Right ventricle myocardium superior (tissue), 1 donor: ENCODE measurements around the gene CPS1. TPM values are rescaled to one million over a fixed set of nuclear protein-coding genes. Genes with fewer than 3 reads are reported as not detected.

Source experiments
- ATAC-seq: fragments of 200-7000 bp; cut with Tn5 transposase; one replicate; pipeline ENCODE4 v1.9.1; 2020; ENCODE audit warnings: mild to moderate bottlenecking; ENCODE audit not compliant: poor library complexity
- DNase-seq: peaks from one replicate; pipeline ENCODE4 v3.0.0-alpha.2; 2020
- intact Hi-C: fragments of 100-400 bp; cut with DNase I; formaldehyde crosslinking; loops from one replicate; pipeline ENCODE4 v1.11.2; 2022
- total RNA-seq: library from RNA; stranded (reverse); fragmentation: NEBNext Ultra II Directional; extraction: Animal tissue kit (Norgen Biotek cat#: 25700); gene quantifications from one replicate; pipeline ENCODE4 v1.2.1, GENCODE V29; 2021
- donor health status: DM: no; HTN: yes; CAD: no; lungs with severe emphysema.

Gene CPS1
- total RNA-seq, 1 donor from 2014 or later, result 3.0 TPM

DNA sequence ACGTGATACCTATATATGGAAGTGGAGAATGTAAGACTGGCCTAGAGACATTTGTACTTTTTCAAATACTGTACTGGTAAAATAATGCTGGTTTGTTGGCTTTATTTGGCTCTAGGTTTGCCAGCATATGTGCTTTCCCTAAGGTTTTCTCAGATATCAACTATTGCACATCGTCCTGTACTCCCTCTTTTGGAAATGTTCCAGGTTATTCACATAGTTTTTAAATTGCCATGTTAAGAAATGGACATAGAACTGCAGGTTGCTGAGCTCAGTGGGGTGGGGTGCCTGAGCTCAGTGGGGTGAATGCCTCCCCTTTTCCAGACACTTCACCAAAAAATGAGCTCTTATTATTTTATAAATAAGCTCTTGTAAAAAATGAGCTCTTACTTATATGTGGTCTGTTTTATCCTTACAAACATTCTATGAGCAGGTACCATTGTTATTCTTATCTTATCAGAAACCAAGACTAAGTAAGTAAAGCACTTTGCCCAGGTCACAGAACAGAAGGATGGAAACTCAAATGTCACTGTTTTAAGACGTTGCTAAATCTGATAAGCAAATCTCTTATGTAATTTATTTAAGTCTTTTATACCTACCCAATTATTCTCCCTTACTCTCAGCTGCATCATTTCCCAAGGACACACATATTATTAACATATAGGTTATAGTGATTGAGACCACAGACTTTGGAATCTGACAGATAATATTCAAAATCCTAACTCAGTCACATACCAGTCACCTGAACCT lies 99.0 kb downstream of the CPS1 start:
- intact Hi-C loops, result no loop called here
- ATAC-seq, result no peak
- no peak for DNase-seq

DNA sequence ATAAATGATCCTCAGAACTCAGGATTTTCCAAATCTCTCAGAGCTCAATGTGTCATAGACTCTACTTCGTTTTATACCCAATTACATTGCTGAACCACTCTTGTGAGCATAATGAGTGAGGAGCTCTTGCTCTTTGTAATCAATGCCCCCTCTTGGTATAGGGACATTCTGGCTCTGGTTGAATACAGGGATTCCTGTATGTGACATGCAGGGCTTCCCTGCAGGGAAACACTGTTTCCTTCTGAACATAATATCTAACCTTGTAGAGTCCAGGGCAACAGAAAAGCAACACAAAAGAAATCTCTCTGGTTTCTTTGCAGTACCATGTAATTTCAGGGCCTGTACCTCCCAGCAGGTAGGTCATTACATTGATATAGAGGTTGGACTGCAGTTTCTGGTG lies 101.5 kb downstream of the CPS1 start:
- ATAC-seq, result no peak
- intact Hi-C loops, result no loop called here
- DNase-seq, result no peak

- intact Hi-C loops, result loop anchor here (5.0 kb wide), 1 partner anchor 377 kb away; no protein-coding TSS in a partner anchor
- DNase-seq, result no peak
- ATAC-seq, result no peak
These were observed 104.4 kb downstream of the CPS1 start for GRCh38 chr2:210660751-210661150.

DNA sequence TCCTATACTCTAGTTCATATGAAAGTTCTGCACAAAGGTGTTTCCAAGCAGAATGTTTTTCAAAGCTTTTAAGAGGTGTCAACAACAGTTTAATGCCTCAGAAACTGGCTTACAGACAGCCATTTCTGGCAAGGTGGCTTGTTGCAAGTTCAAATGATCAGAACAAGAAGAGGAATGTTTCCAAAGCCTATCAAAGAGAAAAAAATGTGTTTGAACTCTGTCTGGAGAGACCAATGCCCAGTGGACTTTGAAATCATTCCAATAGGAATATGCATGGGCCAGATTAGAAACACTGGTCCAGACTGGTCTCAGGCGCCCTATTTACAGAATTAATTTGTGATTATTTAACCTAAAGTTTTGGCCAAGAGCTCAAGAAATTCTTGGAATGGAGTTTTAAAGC lies 106.2 kb downstream of the CPS1 start:
- DNase-seq, result no peak
- intact Hi-C loops, result loop anchor here (5.0 kb wide), 1 partner anchor 375 kb away; no protein-coding TSS in a partner anchor
- no peak for ATAC-seq

- intact Hi-C loops, result loop anchor here (5.0 kb wide), 1 partner anchor 374 kb away; no protein-coding TSS in a partner anchor
- peak; percentile 52 for ATAC-seq
- DNase-seq, result no peak
These were observed 107.3 kb downstream of the CPS1 start for GRCh38 chr2:210663631-210664089.

DNA sequence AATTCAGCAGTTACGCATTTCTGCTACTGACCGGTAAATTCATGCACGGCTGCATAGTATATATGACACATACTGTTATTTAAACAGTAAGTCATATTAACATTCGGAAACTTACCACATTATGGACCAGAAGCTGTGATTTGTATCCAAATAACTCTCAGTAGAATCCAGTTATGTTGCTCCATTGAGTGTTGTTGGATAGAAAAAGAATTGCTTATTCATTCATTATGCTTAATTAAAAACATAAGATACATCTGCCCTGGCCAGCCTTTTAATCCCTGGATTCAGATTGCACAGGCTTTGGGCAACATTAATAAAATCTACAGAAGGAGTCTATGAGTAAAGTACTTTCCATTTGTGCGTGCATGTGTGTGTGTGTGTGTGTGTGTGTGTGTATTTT lies 111.3 kb downstream of the CPS1 start:
- intact Hi-C loops, result no loop called here
- ATAC-seq (no peak), DNase-seq (no peak)

DNA sequence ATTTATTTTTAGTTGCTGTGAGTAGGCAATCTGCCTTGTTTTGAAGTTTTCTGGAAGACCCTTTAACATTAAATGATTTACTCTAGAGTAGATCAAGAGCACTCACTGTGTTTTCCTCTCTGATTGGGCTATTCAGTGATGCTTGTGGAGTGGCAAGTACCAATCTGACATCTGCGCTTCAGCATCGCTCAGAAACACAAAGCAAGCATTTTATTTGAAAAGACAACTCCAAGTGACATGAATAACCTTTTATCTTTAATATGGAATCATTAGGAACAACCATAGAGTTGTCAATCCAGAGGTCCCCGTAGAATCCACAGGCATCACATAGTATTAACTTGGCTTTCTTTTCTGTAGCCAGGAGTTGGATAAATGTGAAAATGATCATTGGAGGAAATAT lies 114.7 kb downstream of the CPS1 start:
- intact Hi-C loops, result no loop called here
- no peak for DNase-seq
- no peak for ATAC-seq

DNA sequence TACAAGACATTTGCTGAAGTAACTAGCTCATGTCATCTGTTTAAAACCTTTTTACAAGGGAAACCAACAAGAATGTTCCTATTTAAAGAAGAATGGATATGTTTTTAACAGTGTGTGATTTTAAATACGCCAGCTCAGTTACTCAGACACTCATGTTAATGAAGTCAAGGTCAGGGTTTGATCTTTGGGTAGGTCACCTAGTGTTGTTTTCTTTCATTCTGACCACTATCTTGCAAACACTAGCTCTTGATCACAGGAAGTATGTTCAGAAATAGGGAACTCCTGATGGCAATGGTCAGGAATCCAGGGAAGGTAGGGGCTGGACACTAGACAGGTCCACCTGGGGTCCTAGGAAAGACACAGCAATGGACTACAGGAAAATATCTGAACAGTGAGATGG lies 116.7 kb downstream of the CPS1 start:
- ATAC-seq (no peak), DNase-seq (no peak)
- intact Hi-C loops, result no loop called here

GRCh38 chr2:210676067-210676466 lies 119.7 kb downstream of the CPS1 start:
- DNase-seq, result no peak
- intact Hi-C loops, result no loop called here
- no peak for ATAC-seq

DNA sequence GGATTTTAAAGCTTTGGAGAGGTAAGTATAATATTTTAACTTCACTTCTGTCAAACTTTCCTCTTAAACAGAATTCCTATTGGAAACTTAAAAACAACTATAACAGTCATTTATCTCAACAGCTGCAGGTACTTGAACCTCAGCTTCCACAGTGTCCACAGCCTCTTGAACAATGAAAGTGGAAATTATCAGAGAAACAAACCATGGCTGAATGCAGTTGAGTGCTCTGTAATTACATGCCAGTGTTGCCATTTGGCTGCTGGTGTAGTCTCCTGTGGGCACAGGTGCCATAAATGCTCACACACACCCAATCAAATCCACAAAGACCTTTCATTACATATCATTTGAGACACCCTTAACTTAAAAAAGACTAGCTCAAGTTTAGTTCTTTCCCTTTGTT lies 125.1 kb downstream of the CPS1 start:
- DNase-seq (no peak), ATAC-seq (no peak)
- intact Hi-C loops, result no loop called here

DNA sequence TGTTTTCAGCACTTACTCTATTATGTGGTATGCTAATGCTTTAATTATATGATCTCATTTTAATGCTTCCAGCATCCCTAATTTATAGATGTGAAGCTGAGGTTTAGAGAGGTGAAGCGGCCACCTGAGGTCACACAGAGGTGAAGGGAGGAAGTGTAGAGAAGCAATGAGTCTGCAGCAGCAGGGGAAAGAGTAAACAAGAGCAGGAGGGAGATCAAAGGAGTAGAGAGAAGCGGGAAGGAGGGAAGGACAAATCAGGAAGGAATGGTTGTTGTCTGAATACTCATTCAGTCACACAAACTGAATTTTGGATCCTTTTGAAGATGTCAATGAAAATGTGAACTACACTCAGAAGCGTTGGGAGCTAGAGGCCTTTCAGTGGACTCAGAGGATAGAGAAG lies 130.0 kb downstream of the CPS1 start:
- intact Hi-C loops, result no loop called here
- ATAC-seq (no peak), DNase-seq (no peak)

DNA sequence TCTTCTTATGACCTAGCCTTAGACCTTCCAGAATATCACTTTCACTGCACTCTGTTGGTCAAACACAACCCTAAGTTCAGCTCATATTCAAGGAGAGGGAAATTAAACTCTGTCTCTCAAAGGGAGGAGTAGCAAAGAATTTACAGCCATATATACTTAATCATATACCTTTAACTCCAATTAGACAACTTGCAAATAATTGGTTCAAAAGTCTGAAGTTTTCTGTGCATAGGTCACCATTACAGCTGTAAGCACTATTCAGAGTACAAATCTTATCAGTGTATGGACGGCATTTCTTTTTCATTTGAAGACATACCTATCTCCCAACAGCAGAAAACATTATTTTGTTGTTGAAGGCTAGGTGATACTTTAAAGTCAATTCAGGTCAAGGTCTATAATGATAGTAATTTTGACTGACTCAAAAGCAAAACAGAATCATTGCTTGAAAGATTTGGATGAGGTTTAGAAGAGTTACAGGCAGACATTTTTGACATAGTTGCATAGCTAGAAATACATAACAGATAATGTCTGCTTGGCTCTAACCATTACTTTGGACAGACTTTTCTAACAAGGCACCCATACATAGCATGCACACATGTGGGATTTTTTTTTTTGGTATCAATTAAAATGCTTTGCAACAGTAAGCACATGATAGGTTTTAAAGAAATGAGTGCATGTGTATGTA lies 131.5 kb downstream of the CPS1 start:
- ATAC-seq, result no peak
- no peak for DNase-seq
- intact Hi-C loops, result no loop called here

DNA sequence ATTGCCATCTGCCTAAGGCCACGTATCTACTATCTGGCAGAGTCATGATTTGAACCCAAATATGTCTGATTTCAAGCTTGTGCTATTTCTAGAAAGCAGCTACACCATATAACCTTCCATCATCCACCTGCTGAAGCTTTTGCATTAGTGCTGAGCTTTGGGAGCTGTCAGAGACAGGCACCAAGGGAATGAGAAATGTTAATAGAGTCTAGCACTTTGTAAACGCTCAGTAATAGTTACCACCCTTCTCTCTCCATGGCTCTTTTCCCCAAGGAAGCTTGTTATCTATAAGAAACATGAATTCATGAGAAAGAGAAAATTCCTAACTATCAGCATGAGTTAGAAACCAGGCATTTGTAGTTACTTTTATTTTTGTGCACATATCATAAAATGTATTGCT lies 151.5 kb downstream of the CPS1 start:
- DNase-seq (no peak), ATAC-seq (no peak)
- intact Hi-C loops, result no loop called here

- ATAC-seq (no peak), DNase-seq (no peak)
- intact Hi-C loops, result no loop called here
These were observed 156.7 kb downstream of the CPS1 start for GRCh38 chr2:210713122-210713521.

GRCh38 chr2:210715560-210716082 lies 159.2 kb downstream of the CPS1 start:
- ATAC-seq (no peak), DNase-seq (no peak)
- intact Hi-C loops, result no loop called here

DNA sequence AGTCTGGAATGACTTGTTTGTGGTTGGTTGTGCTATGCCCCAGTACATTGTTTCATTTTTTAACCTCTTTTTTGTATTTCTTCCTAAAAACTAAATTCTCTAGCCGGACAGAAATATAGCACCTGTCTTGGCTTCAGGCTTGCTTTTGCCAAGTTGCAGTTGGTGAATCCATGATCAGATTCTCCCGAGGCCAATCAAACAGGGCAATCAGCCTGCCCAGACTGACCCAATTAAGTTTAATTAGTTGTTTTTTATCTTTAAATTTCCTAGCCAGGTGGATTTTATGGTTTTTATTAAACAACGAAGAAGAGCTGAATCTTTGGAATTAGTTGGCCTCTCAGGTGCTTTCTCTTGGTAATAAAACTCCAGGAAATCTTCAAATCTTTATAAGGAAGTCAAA lies 162.1 kb downstream of the CPS1 start:
- intact Hi-C loops, result no loop called here
- DNase-seq, result no peak
- ATAC-seq, result no peak

- no peak for ATAC-seq
- no peak for DNase-seq
- intact Hi-C loops, result no loop called here
These were observed 165.7 kb downstream of the CPS1 start for GRCh38 chr2:210722092-210722491.

- intact Hi-C loops, result no loop called here
- DNase-seq (no peak), ATAC-seq (no peak)
These were observed 171.2 kb downstream of the CPS1 start for GRCh38 chr2:210727549-210727948.
